Measurements from ENCODE around the gene EFNA4.

The EFNA4 gene

DNA sequence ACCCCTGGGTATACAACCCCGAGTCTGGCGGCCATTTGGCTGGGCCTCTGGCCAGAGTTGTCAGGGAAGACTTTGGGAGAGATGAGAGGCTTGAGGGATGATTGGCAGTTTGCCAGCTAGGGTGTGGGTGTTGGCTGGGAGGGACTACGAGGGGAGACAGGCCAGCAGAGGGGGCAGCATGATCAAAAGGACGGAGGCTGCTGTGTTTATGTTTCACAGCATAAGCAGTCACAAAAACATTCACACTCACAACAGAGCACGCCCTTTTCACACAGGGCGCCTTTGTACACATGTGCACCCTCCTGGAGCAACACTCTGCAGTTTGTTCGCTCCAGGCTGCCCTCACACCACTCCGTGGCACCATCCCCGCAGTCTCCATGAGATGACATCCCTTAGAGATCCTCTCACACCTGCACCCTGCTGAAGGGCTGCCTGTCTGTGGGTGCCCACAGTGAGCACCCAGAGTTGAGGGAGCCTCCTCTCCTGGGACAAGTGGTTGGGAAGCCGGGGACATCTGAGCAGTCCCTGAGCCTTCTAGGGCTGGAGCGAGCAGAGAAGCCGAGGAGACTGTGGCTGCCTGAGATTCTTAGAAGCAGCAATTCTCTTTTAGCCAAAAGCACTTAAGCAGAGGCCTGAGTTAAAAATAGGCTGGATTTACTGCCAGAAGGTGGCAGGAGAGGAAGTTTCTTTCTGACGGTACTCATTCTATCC lies 30.5 kb downstream of the EFNA4 start:
- H3K4me1 Mint-ChIP-seq (ENCODE audit: low read depth), result peaks cover 3% of the 10 kb centered on the region
- H3K36me3 Mint-ChIP-seq (ENCODE audit: low read depth), result no peaks in the 10 kb centered on the region
- H3K9me3 Mint-ChIP-seq, result no peaks in the 10 kb centered on the region
- peaks cover 21% of the 10 kb centered on the region for H3K27me3 Mint-ChIP-seq (ENCODE audit: low read depth)
- H3K27ac Mint-ChIP-seq, result no peak overlapping the region
- H3K4me3 Mint-ChIP-seq, result no peak overlapping the region

DNA sequence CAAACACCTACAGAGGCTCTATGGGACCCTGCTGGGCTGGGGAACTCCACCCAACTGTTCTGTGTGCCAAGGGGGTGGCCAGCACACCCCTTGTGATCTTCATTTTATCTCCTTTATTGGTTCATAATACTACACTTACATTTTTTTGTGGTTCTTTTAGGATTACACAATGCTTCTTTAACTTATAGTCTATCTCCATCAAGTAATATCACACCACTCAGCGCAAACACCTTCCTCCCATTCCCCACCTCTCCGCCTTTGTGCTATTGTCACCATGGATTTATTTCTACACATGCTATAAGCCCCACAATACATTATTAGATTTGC lies 31.0 kb downstream of the EFNA4 start:
- Mint-ChIP-seq H3K27ac (no peak overlapping the region), H3K4me1 (ENCODE audit: low read depth) (peaks cover 3% of the 10 kb centered on the region), H3K9me3 (no peaks in the 10 kb centered on the region), H3K4me3 (no peak overlapping the region), H3K27me3 (ENCODE audit: low read depth) (peaks cover 21% of the 10 kb centered on the region), H3K36me3 (ENCODE audit: low read depth) (no peaks in the 10 kb centered on the region)

DNA sequence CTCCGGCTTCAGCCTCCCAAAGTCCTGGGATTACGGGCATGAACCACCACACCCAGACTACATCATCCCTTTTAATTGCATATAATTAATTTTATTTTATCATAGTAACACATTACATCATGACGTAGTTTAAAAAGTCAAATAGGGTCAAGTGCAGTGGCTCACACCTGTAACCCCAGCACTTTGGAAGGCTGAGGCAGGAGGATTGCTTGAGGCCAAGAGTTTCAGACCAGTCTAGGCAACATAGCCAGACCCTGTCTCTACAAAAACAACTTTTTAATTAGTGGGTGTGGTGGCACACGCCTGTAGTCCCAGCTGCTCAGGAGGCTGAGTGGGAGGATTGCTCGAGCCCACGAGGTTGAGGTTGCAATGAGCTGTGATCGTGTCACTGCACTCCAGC lies 35.8 kb downstream of the EFNA4 start:
- no peak overlapping the region for H3K27ac Mint-ChIP-seq
- peaks cover 25% of the 10 kb centered on the region for H3K27me3 Mint-ChIP-seq (ENCODE audit: low read depth)
- H3K36me3 Mint-ChIP-seq (ENCODE audit: low read depth), result no peaks in the 10 kb centered on the region
- no peaks in the 10 kb centered on the region for H3K4me1 Mint-ChIP-seq (ENCODE audit: low read depth)
- no peak overlapping the region for H3K4me3 Mint-ChIP-seq
- H3K9me3 Mint-ChIP-seq, result no peaks in the 10 kb centered on the region

DNA sequence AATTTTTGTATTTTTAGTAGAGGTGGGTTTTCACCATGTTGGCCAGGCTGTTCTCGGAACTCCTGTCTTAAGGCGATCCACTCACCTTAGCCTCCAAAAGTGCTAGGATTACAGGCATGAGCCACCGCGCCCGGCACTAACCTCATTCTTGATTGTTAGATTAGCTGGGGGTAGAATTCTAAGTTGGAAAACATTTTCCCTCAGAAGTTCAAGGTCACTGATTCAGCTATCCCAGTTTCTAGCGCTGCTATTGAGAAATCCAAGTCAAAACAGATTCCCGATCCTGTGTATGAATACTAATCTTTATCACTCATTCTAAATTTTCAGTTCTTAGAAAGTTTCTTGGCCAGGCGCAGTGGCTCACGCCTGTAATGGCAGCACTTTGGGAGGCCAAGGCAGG lies 39.8 kb downstream of the EFNA4 start:
- no peaks in the 10 kb centered on the region for H3K9me3 Mint-ChIP-seq
- no peaks in the 10 kb centered on the region for H3K4me1 Mint-ChIP-seq (ENCODE audit: low read depth)
- no peak overlapping the region for H3K4me3 Mint-ChIP-seq

DNA sequence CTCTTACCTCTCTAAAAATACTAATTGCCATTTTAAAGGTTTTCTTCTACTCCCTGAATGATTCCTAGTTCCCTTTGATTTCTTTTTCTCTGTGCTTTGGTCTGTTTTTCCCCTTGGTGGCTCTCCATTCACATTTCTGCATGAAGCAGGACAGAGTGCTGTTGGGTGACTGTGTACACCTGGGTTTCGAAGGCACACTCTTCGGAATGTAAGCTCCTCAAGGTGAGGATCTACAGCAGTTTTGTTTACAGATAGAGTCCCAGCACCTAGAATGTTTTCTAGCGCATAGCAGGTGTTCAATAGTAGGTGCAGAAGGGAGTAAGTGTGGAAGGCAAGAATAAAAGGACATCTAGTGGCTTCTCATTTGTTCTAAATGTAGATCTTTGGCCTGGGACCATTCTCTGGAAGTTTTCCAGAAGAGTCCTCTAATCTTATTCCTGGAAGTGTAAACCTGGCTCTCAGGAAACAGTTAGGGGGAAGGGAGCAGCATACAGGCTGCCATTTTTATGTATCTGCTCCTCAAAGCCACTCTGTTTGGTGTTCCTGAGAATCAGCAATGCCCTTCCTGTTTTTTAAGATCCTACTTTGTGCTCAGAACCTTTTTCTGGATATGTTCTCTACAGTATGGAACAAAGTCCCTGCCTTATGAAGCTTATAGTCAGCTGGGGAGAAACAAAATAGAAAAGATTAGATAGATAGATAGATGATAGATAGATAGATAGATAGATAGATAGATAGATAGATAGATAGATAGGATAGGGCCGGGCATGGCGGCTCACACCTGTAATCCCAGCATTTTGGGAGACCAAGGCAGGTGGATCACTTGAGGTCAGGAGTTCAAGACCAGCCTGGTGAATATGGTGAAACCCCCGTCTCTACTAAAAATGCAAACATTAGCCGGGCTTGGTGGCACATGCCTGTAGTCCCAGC lies 41.3 kb downstream of the EFNA4 start:
- Mint-ChIP-seq H3K27ac (no peak overlapping the region), H3K27me3 (ENCODE audit: low read depth) (peaks cover 26% of the 10 kb centered on the region), H3K4me3 (no peak overlapping the region), H3K36me3 (ENCODE audit: low read depth) (no peaks in the 10 kb centered on the region), H3K9me3 (no peaks in the 10 kb centered on the region), H3K4me1 (ENCODE audit: low read depth) (no peaks in the 10 kb centered on the region)

More for the DNA sequence above, 39.8 kb downstream of the EFNA4 start:
- Mint-ChIP-seq H3K36me3 (ENCODE audit: low read depth) (no peaks in the 10 kb centered on the region), H3K27ac (no peak overlapping the region), H3K27me3 (ENCODE audit: low read depth) (peaks cover 19% of the 10 kb centered on the region)

DNA sequence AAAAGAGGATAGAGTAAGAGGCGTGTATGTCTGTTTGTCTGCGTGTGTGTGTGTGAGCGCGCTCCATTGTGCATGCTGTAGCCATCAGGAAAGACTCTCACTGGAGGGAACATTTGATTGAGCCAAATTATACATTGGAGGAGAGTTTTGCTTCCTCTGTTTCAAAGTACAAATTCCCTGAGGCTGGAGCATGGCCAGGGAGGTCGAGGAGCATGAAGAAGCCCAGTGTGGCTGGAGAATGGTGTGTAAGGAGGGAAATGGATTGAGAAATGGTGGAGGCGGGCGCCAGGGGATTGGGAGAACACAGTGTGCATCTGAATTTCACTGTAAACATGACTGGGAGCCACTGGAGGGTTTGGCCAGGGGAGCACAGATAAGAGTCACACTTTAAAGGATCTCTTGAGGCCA lies 42.1 kb downstream of the EFNA4 start:
- Mint-ChIP-seq H3K36me3 (ENCODE audit: low read depth) (no peaks in the 10 kb centered on the region), H3K27ac (no peak overlapping the region), H3K4me3 (no peak overlapping the region), H3K4me1 (ENCODE audit: low read depth) (no peaks in the 10 kb centered on the region), H3K9me3 (no peaks in the 10 kb centered on the region), H3K27me3 (ENCODE audit: low read depth) (peaks cover 26% of the 10 kb centered on the region)

DNA sequence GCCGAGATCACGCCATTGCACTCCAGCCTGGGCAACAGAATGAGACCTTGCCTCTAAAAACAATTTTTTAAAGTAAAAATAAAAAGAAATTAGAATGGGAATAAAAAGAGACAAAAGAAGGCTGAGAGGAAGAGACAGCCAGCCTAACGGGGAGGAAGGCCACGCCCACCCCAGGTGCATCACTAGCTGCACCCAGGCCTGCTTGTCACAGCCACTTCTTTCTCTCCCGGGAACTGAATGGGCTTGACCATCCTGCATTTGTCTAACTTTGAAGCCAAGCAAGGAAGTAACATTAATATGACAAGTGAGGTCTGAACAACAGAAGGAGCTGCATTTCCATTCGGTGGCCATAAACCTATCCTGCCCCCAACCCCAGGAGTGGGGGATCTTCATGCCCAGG lies 43.3 kb downstream of the EFNA4 start:
- Mint-ChIP-seq H3K27ac (no peak overlapping the region), H3K4me3 (no peak overlapping the region), H3K27me3 (ENCODE audit: low read depth) (peaks cover 26% of the 10 kb centered on the region), H3K4me1 (ENCODE audit: low read depth) (no peaks in the 10 kb centered on the region), H3K36me3 (ENCODE audit: low read depth) (no peaks in the 10 kb centered on the region), H3K9me3 (no peaks in the 10 kb centered on the region)

DNA sequence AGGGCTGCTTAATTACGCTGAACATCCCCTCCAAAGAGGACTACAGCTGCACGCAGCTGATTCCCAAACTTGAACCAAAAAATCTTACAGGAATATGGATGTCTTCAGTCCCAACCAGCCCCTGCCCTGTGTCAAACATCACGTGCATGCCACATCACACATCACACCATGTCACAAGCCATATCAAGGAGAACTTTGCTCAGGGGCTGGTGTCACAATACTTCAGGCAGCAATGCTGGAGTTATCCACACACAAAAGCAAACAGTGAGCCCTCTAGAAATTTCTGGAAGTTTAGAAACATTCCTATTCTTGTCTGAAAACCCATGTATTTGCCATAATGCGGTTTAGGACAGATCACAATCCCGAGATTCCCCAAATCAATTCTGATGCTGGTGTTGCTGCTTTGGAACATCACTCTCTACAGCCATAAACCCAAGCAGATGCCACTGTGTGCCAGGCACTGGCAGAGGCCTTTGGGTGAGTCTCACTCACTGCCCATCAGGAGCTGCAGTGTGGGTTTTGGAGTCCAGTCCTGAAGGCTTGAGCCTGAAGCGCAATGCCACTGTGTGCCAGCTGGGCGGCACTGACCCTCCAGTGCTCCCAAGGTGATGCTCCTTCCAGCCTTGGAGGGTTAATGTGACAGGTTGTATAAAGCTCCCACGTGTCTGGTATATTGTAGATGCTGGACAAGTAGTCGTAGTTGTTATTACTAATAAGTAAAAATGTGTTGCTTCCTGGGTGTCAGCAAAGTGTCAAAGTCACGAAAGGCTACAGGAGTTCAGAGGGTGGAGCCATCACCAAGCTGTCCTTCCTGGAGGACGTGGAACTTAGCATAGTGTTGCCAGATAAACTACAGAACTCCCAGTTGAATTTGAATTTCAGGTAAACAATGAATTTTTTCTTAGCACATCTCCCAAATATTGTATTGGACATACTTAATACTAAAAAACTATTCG lies 44.0 kb downstream of the EFNA4 start:
- Mint-ChIP-seq H3K27ac (no peak overlapping the region), H3K4me3 (no peak overlapping the region), H3K27me3 (ENCODE audit: low read depth) (peaks cover 26% of the 10 kb centered on the region), H3K4me1 (ENCODE audit: low read depth) (no peaks in the 10 kb centered on the region), H3K36me3 (ENCODE audit: low read depth) (no peaks in the 10 kb centered on the region), H3K9me3 (no peaks in the 10 kb centered on the region)

DNA sequence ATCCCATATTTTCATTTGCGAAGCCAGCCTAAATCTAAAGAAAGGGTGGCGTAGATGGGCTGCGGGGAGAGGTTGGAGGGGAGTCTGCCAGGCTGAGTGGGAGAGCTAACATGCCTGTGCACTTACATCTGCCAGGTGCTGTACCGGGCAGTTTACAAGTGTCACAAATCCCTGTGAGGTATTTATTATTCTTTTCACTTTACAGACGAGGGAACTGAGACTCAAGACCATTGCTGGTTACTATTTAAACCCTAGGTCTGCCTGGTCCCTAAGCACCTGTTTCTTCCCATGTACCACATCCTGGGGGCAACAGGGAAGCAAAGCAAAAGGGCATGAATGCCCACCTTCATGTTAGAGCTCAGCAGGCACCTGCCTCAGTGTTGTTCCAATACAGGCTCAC lies 44.8 kb downstream of the EFNA4 start:
- no peak overlapping the region for H3K27ac Mint-ChIP-seq
- H3K27me3 Mint-ChIP-seq (ENCODE audit: low read depth), result peaks cover 27% of the 10 kb centered on the region
- H3K4me1 Mint-ChIP-seq (ENCODE audit: low read depth), result no peaks in the 10 kb centered on the region
- no peak overlapping the region for H3K4me3 Mint-ChIP-seq
- no peaks in the 10 kb centered on the region for H3K36me3 Mint-ChIP-seq (ENCODE audit: low read depth)
- H3K9me3 Mint-ChIP-seq, result no peaks in the 10 kb centered on the region

DNA sequence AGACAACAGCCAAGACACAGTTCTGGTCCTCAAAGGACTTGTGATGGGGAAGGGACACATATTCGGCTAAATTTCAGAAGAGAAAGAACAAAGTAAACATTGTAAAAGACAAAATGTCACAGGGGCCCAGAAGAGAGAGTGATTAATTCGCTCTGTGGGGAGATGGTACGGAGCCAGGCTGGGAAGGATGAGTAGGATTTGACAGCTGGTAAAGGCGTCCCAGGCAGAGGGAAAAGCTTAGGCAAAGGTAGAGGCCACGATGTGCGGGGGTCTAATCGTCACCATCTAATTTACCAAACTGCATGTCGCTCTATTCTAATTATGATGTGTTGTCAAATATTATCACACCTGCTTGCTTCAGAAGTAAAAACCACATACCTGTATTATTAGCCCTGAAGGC lies 46.8 kb downstream of the EFNA4 start:
- H3K9me3 Mint-ChIP-seq, result no peaks in the 10 kb centered on the region
- H3K27me3 Mint-ChIP-seq (ENCODE audit: low read depth), result peaks cover 25% of the 10 kb centered on the region
- no peak overlapping the region for H3K27ac Mint-ChIP-seq
- H3K4me1 Mint-ChIP-seq (ENCODE audit: low read depth), result no peaks in the 10 kb centered on the region
- no peaks in the 10 kb centered on the region for H3K36me3 Mint-ChIP-seq (ENCODE audit: low read depth)
- H3K4me3 Mint-ChIP-seq, result no peak overlapping the region

DNA sequence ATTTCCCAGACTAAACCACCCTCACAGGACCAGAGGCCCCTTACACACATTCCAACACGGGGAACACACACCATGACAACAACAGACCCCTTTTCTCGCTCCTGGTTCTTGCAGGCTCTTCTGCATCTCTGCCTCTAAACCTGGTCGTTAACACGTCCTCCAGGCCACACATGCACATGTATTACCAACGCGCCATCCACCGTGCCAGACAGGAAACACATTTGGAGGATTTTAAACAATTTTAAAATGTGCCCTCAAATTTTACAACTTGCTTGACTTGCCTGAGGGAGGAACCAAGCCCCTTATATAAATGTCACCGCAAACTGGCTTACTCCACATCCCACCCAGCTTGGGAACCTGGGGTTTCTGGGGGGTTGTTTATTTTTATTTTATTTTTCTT lies 47.3 kb downstream of the EFNA4 start:
- Mint-ChIP-seq H3K4me3 (no peak overlapping the region), H3K36me3 (ENCODE audit: low read depth) (no peaks in the 10 kb centered on the region), H3K27ac (no peak overlapping the region), H3K27me3 (ENCODE audit: low read depth) (peaks cover 21% of the 10 kb centered on the region), H3K4me1 (ENCODE audit: low read depth) (no peaks in the 10 kb centered on the region), H3K9me3 (no peaks in the 10 kb centered on the region)

DNA sequence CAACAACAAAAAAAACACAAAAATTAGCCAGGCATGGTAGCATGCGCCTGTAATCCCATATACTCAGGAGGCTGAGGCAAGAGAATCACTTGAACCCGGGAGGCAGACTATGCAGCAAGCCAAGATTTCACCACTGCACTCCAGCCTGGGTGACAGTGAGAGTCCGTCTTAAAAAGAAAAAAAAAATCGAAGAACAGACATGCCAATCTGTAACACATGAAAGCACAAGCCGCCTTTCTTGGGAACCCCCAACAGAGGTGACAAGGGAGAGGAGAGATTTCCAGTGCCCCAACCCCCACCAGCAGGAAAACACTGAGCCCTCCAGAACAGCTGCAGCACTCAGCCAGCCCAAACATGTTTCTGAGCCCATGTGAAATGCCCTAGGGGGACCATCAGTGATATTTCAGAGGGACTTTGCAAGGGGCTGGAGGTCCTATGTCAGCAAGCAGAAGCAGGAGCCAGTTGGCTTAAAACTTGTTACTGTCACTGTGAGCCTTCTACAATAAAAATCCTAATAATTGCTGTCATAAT lies 50.0 kb downstream of the EFNA4 start:
- H3K4me1 Mint-ChIP-seq (ENCODE audit: low read depth), result no peaks in the 10 kb centered on the region
- no peaks in the 10 kb centered on the region for H3K36me3 Mint-ChIP-seq (ENCODE audit: low read depth)
- no peaks in the 10 kb centered on the region for H3K9me3 Mint-ChIP-seq
- no peak overlapping the region for H3K4me3 Mint-ChIP-seq
- H3K27ac Mint-ChIP-seq, result no peak overlapping the region
- peaks cover 27% of the 10 kb centered on the region for H3K27me3 Mint-ChIP-seq (ENCODE audit: low read depth)

DNA sequence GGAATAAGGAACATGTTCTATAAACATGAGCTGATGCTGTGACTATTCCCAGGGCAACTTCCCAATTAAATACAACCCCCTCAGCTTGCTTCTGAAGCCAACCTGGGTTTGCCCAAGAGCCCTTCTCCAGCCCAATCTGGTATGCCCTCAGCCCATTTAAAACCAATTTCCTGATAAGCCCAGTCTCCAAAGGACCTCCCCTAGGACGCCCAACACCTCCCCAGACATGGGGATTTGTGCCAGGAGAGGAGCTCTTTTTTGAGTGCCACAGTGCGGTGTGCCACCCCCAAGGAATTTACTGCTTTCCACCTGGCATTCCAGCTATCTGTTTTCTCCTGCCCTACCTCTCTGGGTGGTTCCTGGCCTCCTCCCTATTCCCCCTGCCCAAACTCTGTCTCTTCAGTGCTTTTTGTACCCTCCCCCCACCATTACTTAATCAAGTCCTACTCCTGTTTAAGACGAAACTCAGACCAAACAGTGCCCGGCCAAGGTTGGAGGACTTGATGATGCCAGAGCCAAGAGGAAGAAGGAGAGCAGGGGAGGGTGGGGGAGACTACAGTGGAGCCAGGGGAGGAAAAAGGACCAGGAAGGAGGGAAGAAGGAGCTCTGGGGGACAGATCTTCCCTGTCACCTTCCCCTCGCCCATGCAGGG lies 52.7 kb downstream of the EFNA4 start:
- no peak overlapping the region for H3K4me3 Mint-ChIP-seq
- H3K36me3 Mint-ChIP-seq (ENCODE audit: low read depth), result no peaks in the 10 kb centered on the region
- H3K27ac Mint-ChIP-seq, result no peak overlapping the region
- peaks cover 24% of the 10 kb centered on the region for H3K27me3 Mint-ChIP-seq (ENCODE audit: low read depth)
- H3K4me1 Mint-ChIP-seq (ENCODE audit: low read depth), result no peaks in the 10 kb centered on the region
- no peaks in the 10 kb centered on the region for H3K9me3 Mint-ChIP-seq

DNA sequence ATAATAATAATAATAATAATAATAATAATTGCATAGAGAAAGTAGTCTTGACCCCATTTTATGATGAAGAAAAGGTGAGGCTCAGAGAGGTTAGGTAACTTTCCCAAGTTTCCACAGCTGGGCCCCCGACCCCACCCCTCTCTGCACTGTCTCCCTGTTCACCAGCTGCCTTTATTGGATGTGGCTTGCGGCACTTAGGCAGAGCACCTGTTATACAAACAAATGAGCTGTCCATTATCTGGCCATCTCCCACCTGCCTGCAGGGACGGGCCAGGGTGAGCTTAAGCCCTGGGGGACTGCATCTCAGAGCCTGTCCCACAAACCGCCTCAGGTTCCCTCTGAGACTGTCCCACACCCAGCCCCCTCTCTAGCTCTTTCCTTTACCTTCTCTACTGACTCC lies 54.1 kb downstream of the EFNA4 start:
- H3K27ac Mint-ChIP-seq, result no peak overlapping the region
- no peak overlapping the region for H3K4me3 Mint-ChIP-seq
- no peaks in the 10 kb centered on the region for H3K36me3 Mint-ChIP-seq (ENCODE audit: low read depth)
- no peaks in the 10 kb centered on the region for H3K4me1 Mint-ChIP-seq (ENCODE audit: low read depth)
- peaks cover 27% of the 10 kb centered on the region for H3K27me3 Mint-ChIP-seq (ENCODE audit: low read depth)
- H3K9me3 Mint-ChIP-seq, result no peaks in the 10 kb centered on the region

Measured in T-helper 1 cell treated with Interleukin-12 subunit alpha and Interleukin-12 subunit beta and Interleukin-4 antibody, amounts not matched to agents 30 μg/mL and 1 μg/mL, for 36 hours (primary cell).